PFSK-1 (cell line): ENCODE measurements around the gene PPP1R3E.
A peak's percentile ranks its signal among the peaks of the same experiment; 100 is the strongest.

Experiments used
- POLR2AphosphoS5 ChIP-seq: IDR thresholded peaks from 2 replicates; pipeline ENCODE4 v1.6.1; 2012; ENCODE audit warnings: low read depth, mild to moderate bottlenecking, control low read depth, low read length, moderate library complexity
- TF ChIP-seq, protein P1 (sequence below), 2 experiments: IDR thresholded peaks; 2 replicates each; pipeline versions ENCODE4 v1.6.1 to v1.8.0; 2011 to 2012; ENCODE audit warnings: low read depth in 2 of 2, low read length in 2 of 2, control low read depth in 1 of 2, inconsistent platforms in 1 of 2, mild to moderate bottlenecking in 1 of 2, moderate library complexity in 1 of 2; ENCODE audit not compliant: insufficient read depth in 1 of 2

DNA sequence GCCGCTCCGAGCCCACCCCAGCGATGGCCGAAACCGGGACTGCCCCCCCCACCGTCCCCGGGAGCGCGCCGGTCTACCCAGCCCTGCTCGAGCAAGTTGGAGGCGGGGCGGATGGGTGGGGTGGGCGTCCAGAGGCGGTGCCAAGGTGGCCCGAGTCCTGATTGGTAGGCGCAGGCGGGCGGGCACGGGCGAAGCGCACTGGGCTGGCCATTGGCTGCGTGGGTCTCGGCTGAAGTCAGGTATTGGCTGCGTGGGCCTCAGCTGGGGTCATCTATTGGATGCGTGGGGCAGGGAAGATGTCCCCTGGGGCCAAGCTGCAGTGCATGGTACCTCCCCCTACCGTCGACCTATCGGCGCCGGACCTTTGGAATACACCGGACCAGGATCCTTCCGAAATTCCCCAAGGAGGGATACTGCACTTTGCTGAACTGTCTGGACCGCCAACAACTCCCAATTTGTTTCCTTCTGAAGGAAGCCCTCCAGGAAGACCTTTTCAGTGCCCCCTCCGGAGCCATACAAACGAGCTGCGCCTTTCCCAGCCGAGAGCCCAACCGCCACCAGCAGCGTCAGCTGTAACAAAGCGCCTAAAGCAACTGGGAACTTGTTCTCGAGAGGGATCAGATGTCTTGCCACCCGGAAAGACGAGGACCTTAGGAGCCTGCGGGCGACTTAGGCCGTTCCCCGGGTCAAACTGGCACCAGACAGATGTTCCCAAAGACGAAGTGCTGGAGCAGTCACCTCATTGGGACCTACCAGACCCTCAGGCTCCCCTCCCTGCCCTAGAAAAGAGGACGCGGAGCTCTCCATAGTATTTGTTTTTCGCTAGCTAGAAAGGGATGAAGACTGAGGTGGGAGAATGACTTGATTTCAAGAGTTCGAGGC lies 16.4 kb downstream of the PPP1R3E start, which contains the start of gene HOMEZ:
- TF ChIP-seq POLR2AphosphoS5 = peak; percentile 48; the same call in 1 of the 2 replicates
- TF ChIP-seq, protein P1, sequence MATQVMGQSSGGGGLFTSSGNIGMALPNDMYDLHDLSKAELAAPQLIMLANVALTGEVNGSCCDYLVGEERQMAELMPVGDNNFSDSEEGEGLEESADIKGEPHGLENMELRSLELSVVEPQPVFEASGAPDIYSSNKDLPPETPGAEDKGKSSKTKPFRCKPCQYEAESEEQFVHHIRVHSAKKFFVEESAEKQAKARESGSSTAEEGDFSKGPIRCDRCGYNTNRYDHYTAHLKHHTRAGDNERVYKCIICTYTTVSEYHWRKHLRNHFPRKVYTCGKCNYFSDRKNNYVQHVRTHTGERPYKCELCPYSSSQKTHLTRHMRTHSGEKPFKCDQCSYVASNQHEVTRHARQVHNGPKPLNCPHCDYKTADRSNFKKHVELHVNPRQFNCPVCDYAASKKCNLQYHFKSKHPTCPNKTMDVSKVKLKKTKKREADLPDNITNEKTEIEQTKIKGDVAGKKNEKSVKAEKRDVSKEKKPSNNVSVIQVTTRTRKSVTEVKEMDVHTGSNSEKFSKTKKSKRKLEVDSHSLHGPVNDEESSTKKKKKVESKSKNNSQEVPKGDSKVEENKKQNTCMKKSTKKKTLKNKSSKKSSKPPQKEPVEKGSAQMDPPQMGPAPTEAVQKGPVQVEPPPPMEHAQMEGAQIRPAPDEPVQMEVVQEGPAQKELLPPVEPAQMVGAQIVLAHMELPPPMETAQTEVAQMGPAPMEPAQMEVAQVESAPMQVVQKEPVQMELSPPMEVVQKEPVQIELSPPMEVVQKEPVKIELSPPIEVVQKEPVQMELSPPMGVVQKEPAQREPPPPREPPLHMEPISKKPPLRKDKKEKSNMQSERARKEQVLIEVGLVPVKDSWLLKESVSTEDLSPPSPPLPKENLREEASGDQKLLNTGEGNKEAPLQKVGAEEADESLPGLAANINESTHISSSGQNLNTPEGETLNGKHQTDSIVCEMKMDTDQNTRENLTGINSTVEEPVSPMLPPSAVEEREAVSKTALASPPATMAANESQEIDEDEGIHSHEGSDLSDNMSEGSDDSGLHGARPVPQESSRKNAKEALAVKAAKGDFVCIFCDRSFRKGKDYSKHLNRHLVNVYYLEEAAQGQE (IDR thresholded peaks at IDR 0.05; ENCODE audit: insufficient read depth in 1 of 2, low read depth in 2 of 2, low read length in 2 of 2) = no peak
